SK-N-SH (cell line): Measurements from ENCODE around the gene TMEM80.

ENCODE experiments used
- CTCF ChIP-seq: fragments of 200-600 bp; sonication (generic); IDR thresholded peaks from 2 replicates; pipeline ENCODE4 v1.6.1; 2017; ENCODE audit warnings: antibody characterized with exemption, mild to moderate bottlenecking, moderate library complexity
- FOXJ3 ChIP-seq: sonication (generic); formaldehyde crosslinking; IDR thresholded peaks from 2 replicates; pipeline ENCODE4 v1.5.1; 2020; ENCODE audit warnings: mild to moderate bottlenecking, missing genetic modification reagents
- NFIC ChIP-seq: IDR thresholded peaks from 2 replicates; pipeline ENCODE4 v1.4.0; 2012; ENCODE audit warnings: borderline replicate concordance
- POLR2AphosphoS5 ChIP-seq: IDR thresholded peaks from 2 replicates; pipeline ENCODE4 v1.6.1; 2012; ENCODE audit warnings: low read depth, low read length
- TAF1 ChIP-seq: IDR thresholded peaks from 2 replicates; pipeline ENCODE4 v1.6.1; 2012; ENCODE audit warnings: low read depth, mild to moderate bottlenecking, low read length, moderate library complexity, borderline replicate concordance

GRCh38 chr11:688681-689080, 6.9 kb upstream of the TMEM80 start:
- TF ChIP-seq CTCF (no peak), TAF1 (no peak), NFIC (no peak), POLR2AphosphoS5 (no peak), FOXJ3 (no peak)
